ENCODE results near the gene KLK8.
"Not testable (repeated sequence)": the region's sequence is repeated elsewhere in the genome, so short reads cannot be mapped to it uniquely, and the experiment has no call there.

Gene KLK8

DNA sequence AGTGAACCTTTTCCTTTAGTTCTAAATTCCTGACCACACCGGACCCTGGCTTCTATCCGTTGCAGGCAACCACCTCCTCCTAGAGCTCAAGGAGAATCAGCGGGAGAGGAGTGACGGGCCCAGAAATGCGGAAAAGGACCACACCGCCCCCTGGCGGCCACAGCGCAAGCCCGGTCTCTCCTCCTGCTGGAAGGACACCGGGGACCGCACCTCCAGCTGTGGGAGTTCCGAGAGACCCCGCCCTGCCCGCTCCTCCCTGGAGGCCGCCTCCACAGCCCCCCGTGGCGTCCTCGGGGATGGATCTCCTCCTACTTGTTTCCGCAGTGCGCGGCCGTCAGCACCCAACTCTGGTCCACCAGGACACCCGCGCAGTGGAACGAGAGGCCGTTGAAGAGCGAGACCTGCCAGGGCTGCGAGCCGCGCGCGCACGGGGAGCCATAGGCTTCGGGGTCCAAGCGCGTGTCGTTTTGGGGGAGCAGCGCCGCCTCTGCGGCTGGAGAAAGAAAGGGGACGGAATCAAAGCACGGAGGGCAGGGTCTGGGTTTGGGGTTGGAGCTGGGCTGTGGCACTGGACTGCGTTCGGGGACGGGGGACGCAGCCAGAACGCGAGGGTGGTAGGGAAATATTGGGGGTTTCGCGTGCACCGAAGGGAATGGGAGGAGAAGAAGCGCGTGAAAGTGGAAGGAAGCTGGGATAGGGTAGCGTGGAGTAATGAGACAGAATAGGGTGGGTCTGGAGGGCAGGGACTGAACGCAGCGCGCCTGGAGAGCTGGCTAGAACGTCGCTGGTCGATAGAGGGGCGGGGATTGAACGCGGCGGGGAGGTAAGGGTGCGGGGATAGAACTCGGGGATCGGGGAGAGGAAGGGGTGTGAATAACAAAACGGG is 15.6 kb upstream of the KLK8 start:
- peak; percentile 47 for DNase-seq

DNA sequence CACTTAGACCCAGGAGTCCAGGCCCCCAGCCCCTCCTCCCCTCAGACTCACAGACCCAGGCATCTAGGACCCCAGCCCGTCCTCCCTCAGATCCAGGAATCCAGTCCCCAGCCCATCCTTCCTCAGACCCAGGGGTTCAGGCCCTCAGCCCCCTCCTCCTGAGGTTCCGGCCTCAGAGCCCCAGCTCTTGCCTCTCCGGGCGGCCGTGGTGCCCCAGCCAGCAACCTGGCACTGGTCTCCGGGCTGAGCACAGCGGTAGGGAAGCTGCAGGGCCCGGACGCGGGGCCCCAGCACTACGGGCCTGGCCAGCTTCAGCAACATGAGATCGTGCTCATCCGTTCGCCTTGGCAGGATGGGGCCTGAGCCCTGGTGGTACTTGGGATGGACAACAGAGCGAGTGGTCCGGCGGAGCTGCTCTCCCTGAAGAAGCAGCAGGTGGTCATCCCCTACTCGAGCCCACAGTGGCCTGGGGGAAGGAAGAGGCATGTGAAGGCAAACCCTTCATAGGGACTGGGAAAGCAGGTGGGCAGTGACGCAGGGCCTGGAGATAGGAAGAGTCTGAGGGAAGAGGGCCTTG is 14.4 kb upstream of the KLK8 start:
- no peak for DNase-seq

DNA sequence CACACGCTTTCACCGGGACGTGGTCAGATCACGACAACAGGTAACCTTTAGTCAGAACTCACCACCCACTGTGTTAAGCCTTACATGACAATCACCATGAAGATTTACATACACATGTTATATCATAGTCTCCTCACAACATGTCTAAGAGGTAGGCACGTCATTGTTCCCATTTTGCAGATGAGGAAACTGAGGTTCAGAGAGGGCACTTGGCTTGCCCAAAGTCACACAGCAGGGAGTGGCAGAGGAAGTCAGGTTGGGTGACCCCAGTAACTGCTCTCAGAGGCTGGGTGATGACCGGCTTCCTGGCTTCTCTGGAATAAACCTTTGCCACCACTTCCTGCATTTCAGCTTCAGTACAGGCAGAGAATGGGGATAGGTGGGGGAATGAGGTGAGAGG is 12.8 kb upstream of the KLK8 start:
- DNase-seq, result no peak

DNA sequence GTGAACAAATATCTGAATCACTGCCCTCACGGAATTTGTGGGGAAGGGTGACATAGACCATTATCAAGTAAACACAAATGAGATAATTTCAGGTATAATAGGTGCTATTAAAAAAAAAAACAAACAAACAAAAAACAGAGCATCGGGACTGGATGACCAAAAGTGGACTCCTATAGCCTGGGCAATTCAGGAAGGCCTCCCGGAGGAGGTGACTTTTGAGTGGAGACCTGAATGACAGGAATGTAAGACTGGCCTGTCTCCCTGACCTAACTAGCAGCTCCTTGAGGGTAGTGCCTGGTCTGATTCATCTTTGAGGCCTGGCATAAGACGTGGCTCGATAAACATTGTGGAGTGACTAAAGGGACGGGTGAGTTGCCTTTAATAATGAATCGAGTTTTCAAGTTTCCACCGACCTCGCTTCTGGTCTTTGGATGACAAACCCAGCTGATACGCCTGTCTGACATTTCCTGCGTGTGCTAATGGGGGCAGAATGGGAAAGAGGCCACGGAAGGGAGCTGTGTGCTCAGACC is 11.3 kb upstream of the KLK8 start:
- DNase-seq, result no peak

DNA sequence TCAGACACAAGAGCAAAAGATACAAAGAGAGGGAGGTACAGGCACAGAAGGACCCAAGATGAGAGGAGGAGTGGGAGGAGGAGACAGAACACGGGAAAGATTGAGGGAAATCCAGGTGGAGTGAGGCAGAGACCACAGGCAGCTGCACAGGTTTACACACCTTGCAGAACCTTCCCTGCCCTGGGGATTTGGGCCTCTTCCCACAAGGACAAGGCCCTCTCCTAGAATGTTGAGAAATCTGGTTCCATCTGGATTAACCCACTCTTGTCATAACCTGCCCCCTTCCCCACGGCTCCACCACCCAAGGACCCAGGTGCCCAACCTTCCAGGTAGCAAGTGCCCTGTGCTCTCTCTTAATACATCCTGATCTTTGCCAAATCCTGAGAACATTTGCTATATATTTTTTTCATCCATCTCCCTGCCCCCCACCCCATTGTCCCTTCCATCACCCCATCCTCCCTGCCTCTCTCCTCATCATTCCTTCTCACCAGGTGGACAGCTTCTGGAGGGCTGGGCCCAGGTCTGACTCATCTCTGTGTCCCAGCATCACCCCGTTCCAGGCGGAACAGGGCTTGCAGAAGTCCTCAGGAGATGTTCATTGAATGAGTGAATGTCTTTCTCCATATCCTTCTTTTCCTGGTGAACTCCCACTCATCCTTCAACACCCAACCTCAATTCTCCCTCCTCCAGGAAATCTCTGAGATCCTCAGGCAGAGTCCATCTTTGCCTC is 8.8 kb upstream of the KLK8 start:
- no peak for DNase-seq

DNA sequence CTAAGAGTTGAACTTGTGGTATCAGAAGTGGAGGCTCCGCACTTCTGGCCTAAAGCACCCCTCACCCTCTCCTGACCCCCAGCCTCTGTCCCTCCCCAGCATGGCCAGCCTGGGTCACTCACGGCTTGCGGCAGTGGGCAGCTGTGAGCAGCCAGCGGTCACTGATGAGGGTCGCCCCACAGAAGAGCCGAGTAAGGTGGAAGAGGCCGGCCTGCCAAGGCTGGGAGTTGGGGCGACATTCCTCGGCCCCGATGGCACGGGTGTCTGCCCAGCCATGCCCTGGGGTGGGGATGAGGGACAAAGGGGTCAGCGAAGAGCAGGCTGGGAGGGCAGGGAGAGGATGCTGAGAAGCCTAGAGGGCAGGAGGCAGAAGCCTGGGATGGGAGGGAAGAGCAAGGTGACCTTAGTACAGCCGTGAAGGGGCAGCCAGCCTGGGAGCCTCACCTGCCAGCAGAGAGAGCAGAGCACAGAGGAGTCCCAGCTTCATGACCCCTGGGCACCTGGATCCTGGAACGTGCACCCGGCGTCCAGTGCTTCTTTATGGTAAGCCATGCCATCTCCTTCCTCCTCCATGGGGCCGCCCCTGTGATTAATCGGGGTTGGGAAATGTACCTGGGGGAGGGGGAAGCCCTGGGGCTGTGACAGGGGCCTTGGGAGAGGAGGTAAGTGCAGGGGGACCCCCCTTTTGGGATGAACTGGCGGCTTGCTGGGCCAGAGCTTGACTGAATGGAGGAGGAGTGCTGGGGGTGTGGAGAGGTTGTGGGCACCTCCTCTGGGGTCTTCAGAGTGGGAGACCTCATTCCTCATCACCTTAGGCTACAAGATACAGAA is 7.9 kb upstream of the KLK8 start:
- no peak for DNase-seq

DNA sequence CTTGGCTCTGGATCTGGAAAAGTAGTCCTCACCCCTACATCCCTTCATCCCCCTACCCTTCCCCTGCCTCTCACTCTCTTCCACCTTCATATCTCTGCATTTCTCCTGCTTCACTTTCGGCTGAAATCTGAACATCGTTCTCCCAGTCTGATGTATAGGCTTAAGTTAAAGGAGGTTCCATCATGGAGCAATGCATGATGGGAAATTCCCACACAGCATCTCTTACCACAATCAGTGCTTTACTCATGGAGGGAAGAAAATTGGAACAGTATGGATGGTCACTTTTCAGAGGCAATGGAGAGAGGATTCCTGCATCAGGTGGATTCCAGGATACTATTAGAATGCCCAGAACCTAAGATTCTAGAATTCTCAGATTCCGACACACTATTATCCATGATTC is 6.1 kb upstream of the KLK8 start:
- no peak for DNase-seq

DNA sequence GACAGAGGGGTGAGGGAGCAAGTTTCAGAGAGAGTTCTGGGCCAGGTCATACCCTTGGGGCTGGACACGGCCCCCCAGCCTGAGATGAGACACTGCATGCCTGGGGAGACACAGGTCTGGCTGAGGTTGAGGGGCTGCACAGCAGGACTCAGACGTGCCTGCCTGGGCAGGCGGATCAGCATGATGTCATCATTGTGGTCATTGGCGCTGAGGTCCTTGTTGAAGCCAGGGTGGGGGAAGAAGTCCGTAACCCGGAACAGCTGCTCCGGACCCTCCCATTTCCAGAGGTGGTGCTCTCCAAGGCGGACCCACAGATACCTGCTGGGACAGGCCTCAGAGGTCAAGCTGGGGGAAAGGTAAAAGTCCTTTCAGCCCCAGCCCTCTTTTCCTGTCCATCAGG is 5.0 kb upstream of the KLK8 start:
- no peak for DNase-seq

DNA sequence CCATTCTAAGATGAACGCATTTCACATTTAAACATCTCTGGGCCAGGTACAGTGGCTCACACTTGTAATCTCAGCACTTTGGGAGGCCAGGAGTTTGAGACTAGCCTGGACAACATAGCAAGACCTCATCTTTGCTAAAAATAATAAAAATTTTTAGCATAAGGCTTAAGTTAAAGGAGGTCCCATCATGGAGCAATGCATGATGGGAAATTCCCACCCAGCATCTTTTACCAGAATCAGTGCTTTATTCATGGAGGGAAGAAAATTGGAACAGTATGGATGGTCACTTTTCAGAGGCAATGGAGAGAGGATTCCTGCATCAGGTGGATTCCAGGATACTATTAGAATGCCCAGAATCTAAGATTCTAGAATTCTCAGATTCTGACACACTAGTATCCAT is 3.8 kb upstream of the KLK8 start:
- DNase-seq, result no peak

DNA sequence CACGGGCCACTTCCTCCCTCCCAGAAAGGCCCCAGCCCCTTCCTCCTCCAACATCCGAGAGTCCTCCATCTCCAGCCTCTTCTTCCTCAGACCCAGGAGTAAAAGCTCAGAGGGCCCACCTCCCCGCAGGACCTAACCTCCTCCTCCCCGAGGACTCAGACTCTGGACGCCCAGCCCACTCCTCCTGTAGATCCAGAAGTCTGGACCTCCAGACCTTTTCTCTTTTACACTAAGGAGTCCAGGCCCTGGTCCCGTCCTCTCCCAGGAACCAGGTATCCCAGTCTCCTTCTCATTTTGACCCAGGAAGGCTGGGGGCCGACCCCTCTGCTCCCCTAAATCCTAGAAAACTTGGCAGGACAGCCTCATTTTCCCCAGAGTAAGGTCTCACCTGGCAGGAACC is 1.9 kb upstream of the KLK8 start:
- DNase-seq, result no peak

DNA sequence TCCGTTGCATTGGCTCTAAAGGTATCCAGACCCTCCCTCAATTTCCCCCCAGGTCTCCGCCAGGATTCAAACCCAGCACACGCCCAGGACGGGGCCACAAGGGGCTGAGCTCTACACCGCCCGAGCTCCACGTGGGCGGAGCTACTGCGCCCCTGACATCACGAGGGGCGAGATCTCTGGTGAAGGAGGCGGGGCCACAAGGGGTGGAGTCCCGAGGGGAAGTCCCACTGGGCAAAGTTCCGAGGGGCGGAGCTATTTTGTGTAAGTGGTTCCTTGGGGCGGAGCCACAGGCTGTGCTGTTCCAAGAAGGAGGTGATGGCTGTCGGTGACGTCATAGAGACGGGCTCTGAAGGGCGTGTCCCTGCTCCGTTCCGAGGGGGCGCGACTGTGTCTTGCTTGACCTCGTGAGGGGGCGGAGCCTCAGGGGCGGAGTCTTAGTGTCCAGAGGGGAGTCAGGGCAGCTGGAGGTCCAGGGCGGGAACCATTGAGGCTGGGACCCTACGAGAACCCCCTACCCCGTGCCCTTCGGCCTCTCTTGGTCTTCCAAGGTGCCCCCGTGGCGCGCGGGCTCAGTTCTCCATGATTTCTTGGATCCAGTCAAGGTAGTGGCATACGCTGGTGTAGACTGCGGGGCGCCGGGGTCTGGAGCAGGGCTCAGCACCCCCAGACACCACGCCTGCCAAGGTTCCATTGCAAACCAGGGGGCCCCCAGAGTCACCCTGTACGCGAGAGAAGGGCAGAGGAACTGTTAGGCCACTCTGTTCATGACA is 1.3 kb upstream of the KLK8 start:
- DNase-seq, result peak; percentile 40

DNA sequence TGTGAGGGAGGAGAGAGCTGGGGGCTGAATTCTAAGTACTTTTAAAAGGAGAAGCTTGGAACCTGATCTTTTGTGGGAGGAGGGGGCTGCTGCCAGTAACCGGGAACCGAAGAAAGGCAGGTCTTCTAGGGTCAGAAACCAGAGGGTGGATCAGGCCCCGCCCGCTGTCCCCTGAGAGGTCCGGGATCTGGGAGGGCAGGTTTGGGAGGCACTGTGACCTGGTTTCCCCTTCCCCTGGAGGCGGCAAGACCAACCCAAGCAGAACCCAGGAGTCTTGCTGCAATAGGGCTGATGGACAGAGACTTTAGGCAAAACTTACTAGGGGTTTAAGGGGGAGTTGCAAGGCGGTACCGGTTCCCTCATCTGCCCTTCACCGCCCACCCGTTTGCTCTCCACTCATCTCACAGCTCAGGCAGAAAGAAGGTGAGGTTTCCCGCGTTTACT is 707 bp upstream of the KLK8 start:
- DNase-seq, result no peak

DNA sequence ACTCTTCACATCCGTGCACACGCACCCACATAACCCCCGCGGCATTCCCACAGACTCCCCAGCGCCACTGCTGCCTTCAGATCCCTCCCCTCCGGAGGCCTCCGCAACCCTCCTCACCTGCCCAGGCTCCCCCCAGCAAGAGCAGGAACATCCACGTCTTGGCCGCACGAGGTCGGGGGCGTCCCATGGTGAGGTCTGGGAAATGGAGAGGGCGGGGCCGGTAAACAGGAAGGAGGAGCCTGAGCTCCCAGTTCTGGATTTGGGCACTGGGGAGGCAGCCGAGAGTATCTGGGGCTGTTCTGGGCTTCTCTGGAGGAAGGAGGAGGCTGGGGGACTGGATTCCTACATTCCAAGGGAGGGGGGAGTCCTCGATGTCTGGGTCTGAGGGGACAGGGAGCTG is 423 bp downstream of the KLK8 start:
- DNase-seq, result no peak

DNA sequence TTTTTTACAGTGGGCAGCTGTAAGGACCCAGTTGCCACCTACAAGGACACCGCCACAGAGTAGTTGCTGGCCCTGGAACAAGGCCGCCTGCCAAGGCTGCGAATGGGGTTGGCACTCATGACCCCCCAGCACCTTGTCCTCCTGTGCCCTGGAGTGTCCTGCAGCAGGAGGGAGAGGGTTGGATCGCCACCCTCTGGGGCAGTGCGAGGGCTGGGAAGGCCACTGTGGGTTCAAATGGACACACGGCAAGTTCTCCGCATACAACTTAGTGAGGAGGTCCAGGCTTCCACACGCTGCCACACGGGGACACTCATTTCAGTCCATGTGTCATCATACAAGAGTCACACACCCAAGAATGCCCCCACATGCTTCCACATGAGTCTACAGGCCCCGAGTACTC is 978 bp downstream of the KLK8 start:
- no peak for DNase-seq

DNA sequence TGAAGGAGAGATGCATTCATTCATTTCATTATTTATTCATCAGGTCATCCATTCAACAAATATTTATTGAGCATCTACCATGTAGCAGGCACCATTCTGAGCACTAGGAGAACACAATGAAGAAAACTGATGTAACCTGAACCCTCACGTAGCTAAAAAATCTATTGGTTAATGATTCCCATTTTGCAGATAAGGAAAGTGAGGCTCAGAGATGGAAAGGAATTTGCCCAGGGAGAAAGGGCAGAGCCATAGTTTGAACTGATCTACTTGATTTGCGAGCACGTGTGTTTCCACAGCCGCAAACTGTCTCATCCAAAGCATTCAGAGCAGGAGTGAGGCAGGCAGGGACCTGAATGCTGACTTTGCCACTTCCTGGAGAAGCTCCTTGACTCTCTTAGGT is 2.7 kb downstream of the KLK8 start:
- no peak for DNase-seq

DNA sequence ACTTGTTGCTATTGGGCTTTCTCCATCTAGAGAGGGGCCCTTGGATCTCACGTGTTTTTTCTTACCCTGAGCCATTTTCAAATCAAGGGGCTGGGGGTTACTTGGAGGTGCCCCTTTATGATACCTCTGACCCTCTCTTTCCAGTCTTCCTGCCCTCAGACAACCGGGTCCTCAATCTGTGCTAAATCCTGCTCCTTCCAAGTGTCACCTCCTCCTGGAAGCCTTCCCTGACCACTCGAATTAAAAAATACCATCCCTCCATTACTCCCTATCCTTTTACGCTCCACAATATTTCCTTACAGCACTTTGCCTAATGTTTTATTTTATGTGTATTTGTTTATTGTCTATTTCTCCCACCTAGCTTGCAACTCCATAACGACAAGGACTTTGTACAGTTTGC is 3.3 kb downstream of the KLK8 start:
- DNase-seq, result no peak

DNA sequence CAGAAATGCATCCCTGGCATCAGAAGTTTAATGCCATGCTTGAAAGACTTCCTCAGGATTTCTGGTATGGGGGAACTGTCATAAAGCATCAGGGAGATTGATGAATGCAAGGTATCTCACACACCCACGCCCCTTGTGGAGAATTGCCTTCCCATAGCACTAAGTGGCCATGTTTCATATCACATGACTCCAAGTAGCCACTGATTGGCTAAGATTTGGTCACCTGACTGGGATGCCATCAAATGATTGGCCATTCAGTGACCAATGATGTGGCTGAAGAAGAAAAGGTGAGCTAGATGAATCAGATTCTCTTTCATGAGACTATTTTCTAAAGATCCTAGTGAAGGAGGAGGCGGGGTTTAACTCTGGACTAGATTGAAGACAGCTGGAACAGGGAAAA is 7.3 kb downstream of the KLK8 start:
- DNase-seq, result peak; percentile 9

DNA sequence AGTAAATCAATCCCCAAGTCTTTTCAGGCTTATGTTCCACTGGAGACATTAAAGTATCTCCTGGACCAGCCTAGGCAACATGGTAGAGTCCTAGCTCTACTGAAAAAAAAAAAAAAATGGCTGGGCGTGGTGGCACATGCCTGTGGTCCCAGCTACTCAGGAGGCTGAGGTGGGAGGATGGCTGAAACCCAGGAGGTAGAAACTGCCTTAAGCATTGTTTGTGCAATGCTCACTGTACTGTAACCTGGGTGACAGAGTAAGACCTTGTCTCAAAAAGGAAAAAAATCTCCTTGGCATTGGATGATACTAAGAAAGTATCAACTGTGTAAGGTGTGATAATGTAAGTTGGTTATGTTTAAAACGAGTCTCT is 8.8 kb downstream of the KLK8 start:
- DNase-seq, result no peak

DNA sequence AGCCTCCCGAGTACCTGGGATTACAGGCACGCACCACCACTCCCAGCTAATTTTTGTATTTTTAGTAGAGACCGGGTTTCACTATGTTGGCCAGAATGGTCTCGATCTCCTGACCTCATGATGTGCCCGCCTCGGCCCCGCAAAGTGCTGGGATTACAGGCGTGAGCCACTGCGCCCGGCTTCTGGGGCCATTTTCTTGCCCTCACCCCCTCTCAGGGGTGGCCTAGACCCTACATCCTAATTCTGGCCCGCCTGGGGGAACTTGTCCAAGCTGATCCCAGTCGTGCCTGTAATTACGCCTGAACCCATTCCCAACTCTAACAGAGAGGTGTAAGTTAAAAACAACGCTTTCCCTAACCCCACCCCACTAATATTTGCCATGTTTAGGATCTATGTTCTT is 17.0 kb downstream of the KLK8 start:
- not testable (repeated sequence) for DNase-seq

DNA sequence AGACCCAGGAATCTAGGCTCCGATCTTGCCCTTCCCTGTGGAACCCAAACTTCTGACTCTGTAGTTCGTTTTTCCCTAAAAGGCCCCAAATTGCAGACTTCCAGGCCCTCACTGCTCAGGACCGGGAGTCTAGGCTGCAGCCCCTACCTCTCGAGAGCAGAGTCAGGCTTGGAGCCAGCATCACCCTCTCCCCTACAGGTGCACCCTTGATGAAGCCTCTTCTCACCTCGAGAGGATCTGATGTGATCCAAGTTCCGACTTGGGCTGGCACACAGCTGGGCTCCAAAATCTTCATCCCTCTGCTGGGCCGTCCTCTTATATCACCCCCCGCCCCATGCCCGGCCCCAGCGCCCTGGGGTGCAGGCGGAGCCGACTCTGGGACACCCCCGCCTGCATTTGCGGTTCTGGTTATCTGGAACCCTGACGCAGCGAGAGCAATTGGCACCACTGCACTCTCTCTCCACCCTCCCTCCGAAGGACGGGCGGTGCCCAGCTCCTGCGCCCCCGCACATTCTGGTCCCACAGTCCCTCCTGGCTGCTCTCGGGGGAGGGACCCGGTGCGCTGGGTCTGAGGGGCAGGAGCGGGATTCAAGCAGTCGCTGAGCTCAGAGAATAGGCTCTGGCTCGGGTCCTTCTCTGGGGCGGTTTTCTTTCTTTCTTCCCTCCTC is 17.6 kb downstream of the KLK8 start, which contains the start of gene KLK7:
Gene KLK7, minus strand, starts transcription at position 293 of the 668 bp plus-strand sequence. CDS start 1,518 bp downstream, outside the sequence.
- no peak for DNase-seq

DNA sequence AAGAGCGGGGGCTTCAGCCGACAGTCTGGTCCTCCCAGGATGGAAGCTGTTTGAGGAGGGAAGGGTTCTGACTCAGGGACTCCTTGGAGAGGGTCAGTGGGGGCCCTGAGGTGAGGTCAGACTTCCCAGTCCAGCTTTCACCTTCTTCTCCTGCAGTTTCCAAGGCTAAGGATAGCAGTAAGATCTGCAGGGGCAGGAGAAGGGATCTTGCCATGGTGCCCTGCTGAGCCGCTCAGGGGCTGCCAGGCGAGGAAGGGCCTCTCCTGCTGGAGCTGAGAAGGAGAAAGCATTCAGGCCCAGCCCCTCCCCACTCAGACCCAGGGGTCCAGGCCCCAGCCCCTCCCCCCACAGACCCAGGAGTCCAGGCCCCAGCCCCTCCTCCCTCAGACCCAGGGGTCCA is 19.2 kb downstream of the KLK8 start:
- no peak for DNase-seq
